K562 (cell line): Measurements from ENCODE around the gene MAP1A. TPM values are rescaled to one million over a fixed set of nuclear protein-coding genes. Genes with fewer than 3 reads are reported as not detected.

ENCODE experiments used
- EWSR1 ChIP-seq: fragments of 450-650 bp; IDR thresholded peaks from 2 replicates; pipeline ENCODE4 v1.6.1; 2018; ENCODE audit warnings: borderline replicate concordance, mild to moderate bottlenecking, low read depth, moderate library complexity; ENCODE audit not compliant: partially characterized antibody
- FOXA1 ChIP-seq: fragments of 450-650 bp; IDR thresholded peaks from 2 replicates; pipeline ENCODE4 v1.6.1; 2016; ENCODE audit warnings: mild to moderate bottlenecking, borderline replicate concordance
- FOXM1 ChIP-seq, 2 experiments: fragments of 450-650 bp in 1 of 2; sonication (generic) in 1 of 2; formaldehyde crosslinking in 1 of 2; IDR thresholded peaks; 2 replicates each; pipeline versions ENCODE4 v1.6.1 to v1.9.0; 2017 to 2022; ENCODE audit warnings: low read depth in 2 of 2, mild to moderate bottlenecking in 2 of 2, missing genetic modification reagents in 1 of 2, moderate library complexity in 1 of 2
- KLF1 ChIP-seq: fragments of 450-650 bp; IDR thresholded peaks from 2 replicates; pipeline ENCODE4 v1.6.1; 2016; ENCODE audit warnings: missing genetic modification characterization, missing compliant biosample characterization
- NFE2 ChIP-seq: IDR thresholded peaks from 2 replicates; pipeline ENCODE4 v1.6.1; 2014; ENCODE audit warnings: antibody characterized with exemption, low read depth
- RBM17 ChIP-seq: fragments of 200-400 bp; formaldehyde crosslinking; IDR thresholded peaks from 2 replicates; pipeline ENCODE4 v1.6.1; 2017; ENCODE audit warnings: low read depth, mild to moderate bottlenecking, low read length, borderline replicate concordance
- SMAD3 ChIP-seq: fragments of 450-650 bp; formaldehyde crosslinking; conservative IDR thresholded peaks from 2 replicates; pipeline ENCODE4 v1.4.0; 2020; ENCODE audit warnings: mild to moderate bottlenecking
- SRSF9 ChIP-seq: fragments of 200-400 bp; formaldehyde crosslinking; IDR thresholded peaks from 2 replicates; pipeline ENCODE4 v1.6.1; 2017; ENCODE audit warnings: low read depth, low read length, borderline replicate concordance
- TGIF2 ChIP-seq: sonication (generic); formaldehyde crosslinking; IDR thresholded peaks from 2 replicates; pipeline ENCODE4 v1.8.1; 2022; ENCODE audit warnings: mild to moderate bottlenecking, missing genetic modification reagents, moderate library complexity
- TSC22D4 ChIP-seq: fragments of 450-650 bp; IDR thresholded peaks from 2 replicates; pipeline ENCODE4 v1.6.1; 2016; ENCODE audit warnings: missing genetic modification characterization, missing biosample characterization, control low read depth
- ZNF174 ChIP-seq: fragments of 250-450 bp; sonication (Bioruptor Pico); IDR thresholded peaks from 2 replicates; pipeline ENCODE4 v1.4.0; 2020; ENCODE audit warnings: mild to moderate bottlenecking
- ZNF57 ChIP-seq: fragments of 450-650 bp; formaldehyde crosslinking; IDR thresholded peaks from 2 replicates; pipeline ENCODE4 v1.4.0; 2020; ENCODE audit warnings: mild to moderate bottlenecking, moderate library complexity
- ZNF695 ChIP-seq: fragments of 450-650 bp; formaldehyde crosslinking; IDR thresholded peaks from 2 replicates; pipeline ENCODE4 v1.4.0; 2020; ENCODE audit warnings: mild to moderate bottlenecking, moderate library complexity
- ZSCAN29 ChIP-seq: fragments of 450-650 bp; IDR thresholded peaks from 2 replicates; pipeline ENCODE4 v1.6.1; 2017
- polyA plus RNA-seq, 8 experiments: library from polyadenylated mRNA; depleted of rRNA in 4 of 8; stranded (reverse) in 5 of 8; unstranded in 3 of 8; fragments of >200 nt; fragmentation: Nextera tagmentation in 2 of 8; fragmentation: Illumina TruSeq in 1 of 8; extraction: Ambion mirVana in 2 of 8; extraction: Trizol in 1 of 8; gene quantifications; 2 replicates each; pipeline versions ENCODE4 v1.2.1 to v1.2.3, GENCODE V29; 2011 to 2014; ENCODE audit warnings: inconsistent platforms in 1 of 8, missing spikeins in 1 of 8
- total RNA-seq, 7 experiments: library from RNA; depleted of rRNA in 6 of 7; stranded (reverse); fragments of >200 nt in 6 of 7; fragmentation: Illumina TruSeq in 2 of 7; extraction: Trizol in 2 of 7; gene quantifications; 2 replicates each; pipeline versions ENCODE4 v1.2.1 to v1.2.3, GENCODE V29; 2011 to 2021; ENCODE audit warnings: low replicate concordance in 1 of 7
- TF ChIP-seq, protein P1 (sequence below), 2 experiments: fragments of 450-650 bp; IDR thresholded peaks; 2 replicates each; pipeline ENCODE4 v1.6.1; 2018; ENCODE audit warnings: mild to moderate bottlenecking in 2 of 2, low read depth in 1 of 2; ENCODE audit not compliant: partially characterized antibody in 2 of 2
- TF ChIP-seq, protein P2 (sequence below): fragments of 450-650 bp; IDR thresholded peaks from 2 replicates; pipeline ENCODE4 v1.6.1; 2016; ENCODE audit warnings: borderline replicate concordance
- TF ChIP-seq, protein P3 (sequence below): fragments of 200-800 bp; sonication (Bioruptor generic); IDR thresholded peaks from 2 replicates; pipeline ENCODE4 v1.6.1; 2017; ENCODE audit warnings: missing genetic modification characterization, missing compliant biosample characterization
- TF ChIP-seq, protein P4 (sequence below), 2 experiments: fragments of 450-650 bp; conservative IDR thresholded peaks; 2 replicates each; pipeline ENCODE4 v1.6.1; 2017; ENCODE audit warnings: mild to moderate bottlenecking in 2 of 2, moderate library complexity in 2 of 2

The MAP1A gene
- total and polyA plus RNA-seq, 9 of the 15 experiments (the other 6 are each of a cell fraction or from before 2014, with no cell fraction given): 2.0 to 20.3 (median 7.3) TPM

DNA sequence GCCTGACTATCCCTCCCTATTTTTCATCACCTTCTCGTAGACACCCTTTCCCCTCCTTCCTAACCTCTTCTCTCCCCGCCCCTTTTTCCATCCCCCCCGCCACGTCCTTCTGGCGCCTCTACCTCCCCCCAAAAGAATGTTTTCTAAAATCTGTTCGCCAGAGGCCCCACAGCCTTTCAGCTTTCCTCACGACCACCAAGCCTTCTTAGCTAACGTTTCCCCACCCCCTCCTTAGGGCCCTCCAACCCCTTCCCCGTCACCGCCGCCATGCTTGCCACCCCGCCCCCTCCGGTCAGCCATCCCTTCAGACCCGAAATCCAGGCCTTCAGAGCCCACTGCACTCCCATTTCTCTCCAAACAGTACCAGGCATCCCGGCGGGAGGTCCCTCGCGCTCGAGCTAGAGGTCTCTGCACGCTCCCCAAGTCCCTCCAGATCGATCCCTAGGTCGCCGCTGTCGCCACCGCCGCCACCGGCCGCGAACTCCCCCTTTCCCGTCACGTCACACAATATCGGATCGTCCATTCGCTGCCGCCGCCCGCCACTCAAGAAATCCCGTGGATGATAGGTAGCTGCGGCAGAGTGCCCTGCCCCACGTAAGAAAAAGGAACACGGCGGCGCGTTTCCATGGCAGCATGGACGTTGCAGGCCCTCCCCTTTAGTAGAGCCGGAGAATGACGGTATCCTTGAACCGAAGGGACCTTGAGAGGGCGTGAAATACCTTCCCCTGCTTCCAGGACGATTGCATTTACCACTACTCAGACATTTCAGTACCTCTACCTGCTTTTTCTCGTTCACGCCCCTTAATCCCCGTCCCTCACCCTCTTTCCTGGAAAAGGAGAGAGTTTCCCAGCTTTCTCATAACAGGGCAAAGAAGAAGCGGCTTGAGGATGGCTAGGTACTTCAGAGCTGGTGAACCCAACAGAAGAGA is 24.5 kb upstream of the MAP1A start, which contains the start of gene TP53BP1 (continued):
- TF ChIP-seq RBM17 (no peak), TSC22D4 (tag) (no peak), ZSCAN29 (no peak), FOXA1 (no peak), ZNF57 (no peak), ZNF174 (no peak), KLF1 (tag) (no peak), TGIF2 (CRISPR knock-in tag) (no peak), FOXM1 (IDR thresholded peaks at IDR 0.05; ENCODE audit: low read depth) (no peak), FOXM1 (CRISPR knock-in tag; IDR thresholded peaks at IDR 0.05; ENCODE audit: low read depth) (no peak), SRSF9 (no peak), NFE2 (no peak), ZNF695 (CRISPR knock-in tag) (no peak), EWSR1 (no peak), SMAD3 (no peak)
- TF ChIP-seq, protein P1, sequence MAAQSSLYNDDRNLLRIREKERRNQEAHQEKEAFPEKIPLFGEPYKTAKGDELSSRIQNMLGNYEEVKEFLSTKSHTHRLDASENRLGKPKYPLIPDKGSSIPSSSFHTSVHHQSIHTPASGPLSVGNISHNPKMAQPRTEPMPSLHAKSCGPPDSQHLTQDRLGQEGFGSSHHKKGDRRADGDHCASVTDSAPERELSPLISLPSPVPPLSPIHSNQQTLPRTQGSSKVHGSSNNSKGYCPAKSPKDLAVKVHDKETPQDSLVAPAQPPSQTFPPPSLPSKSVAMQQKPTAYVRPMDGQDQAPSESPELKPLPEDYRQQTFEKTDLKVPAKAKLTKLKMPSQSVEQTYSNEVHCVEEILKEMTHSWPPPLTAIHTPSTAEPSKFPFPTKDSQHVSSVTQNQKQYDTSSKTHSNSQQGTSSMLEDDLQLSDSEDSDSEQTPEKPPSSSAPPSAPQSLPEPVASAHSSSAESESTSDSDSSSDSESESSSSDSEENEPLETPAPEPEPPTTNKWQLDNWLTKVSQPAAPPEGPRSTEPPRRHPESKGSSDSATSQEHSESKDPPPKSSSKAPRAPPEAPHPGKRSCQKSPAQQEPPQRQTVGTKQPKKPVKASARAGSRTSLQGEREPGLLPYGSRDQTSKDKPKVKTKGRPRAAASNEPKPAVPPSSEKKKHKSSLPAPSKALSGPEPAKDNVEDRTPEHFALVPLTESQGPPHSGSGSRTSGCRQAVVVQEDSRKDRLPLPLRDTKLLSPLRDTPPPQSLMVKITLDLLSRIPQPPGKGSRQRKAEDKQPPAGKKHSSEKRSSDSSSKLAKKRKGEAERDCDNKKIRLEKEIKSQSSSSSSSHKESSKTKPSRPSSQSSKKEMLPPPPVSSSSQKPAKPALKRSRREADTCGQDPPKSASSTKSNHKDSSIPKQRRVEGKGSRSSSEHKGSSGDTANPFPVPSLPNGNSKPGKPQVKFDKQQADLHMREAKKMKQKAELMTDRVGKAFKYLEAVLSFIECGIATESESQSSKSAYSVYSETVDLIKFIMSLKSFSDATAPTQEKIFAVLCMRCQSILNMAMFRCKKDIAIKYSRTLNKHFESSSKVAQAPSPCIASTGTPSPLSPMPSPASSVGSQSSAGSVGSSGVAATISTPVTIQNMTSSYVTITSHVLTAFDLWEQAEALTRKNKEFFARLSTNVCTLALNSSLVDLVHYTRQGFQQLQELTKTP (IDR thresholded peaks at IDR 0.05; ENCODE audit: low read depth in 1 of 2, partially characterized antibody in 2 of 2): peak in 1 of 2 experiments; percentile 47
- TF ChIP-seq, protein P2, sequence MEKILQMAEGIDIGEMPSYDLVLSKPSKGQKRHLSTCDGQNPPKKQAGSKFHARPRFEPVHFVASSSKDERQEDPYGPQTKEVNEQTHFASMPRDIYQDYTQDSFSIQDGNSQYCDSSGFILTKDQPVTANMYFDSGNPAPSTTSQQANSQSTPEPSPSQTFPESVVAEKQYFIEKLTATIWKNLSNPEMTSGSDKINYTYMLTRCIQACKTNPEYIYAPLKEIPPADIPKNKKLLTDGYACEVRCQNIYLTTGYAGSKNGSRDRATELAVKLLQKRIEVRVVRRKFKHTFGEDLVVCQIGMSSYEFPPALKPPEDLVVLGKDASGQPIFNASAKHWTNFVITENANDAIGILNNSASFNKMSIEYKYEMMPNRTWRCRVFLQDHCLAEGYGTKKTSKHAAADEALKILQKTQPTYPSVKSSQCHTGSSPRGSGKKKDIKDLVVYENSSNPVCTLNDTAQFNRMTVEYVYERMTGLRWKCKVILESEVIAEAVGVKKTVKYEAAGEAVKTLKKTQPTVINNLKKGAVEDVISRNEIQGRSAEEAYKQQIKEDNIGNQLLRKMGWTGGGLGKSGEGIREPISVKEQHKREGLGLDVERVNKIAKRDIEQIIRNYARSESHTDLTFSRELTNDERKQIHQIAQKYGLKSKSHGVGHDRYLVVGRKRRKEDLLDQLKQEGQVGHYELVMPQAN: peak; percentile 95
- TF ChIP-seq, protein P3, sequence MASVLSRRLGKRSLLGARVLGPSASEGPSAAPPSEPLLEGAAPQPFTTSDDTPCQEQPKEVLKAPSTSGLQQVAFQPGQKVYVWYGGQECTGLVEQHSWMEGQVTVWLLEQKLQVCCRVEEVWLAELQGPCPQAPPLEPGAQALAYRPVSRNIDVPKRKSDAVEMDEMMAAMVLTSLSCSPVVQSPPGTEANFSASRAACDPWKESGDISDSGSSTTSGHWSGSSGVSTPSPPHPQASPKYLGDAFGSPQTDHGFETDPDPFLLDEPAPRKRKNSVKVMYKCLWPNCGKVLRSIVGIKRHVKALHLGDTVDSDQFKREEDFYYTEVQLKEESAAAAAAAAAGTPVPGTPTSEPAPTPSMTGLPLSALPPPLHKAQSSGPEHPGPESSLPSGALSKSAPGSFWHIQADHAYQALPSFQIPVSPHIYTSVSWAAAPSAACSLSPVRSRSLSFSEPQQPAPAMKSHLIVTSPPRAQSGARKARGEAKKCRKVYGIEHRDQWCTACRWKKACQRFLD (CRISPR knock-in tag): no peak
- TF ChIP-seq, protein P4, sequence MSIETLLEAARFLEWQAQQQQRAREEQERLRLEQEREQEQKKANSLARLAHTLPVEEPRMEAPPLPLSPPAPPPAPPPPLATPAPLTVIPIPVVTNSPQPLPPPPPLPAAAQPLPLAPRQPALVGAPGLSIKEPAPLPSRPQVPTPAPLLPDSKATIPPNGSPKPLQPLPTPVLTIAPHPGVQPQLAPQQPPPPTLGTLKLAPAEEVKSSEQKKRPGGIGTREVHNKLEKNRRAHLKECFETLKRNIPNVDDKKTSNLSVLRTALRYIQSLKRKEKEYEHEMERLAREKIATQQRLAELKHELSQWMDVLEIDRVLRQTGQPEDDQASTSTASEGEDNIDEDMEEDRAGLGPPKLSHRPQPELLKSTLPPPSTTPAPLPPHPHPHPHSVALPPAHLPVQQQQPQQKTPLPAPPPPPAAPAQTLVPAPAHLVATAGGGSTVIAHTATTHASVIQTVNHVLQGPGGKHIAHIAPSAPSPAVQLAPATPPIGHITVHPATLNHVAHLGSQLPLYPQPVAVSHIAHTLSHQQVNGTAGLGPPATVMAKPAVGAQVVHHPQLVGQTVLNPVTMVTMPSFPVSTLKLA (conservative IDR thresholded peaks at IDR 0.05): peak; percentile 61 to 83; a peak in 2 of 4 replicates
